Lower lobe of right lung (tissue), 2 donors: Measurements from ENCODE around the gene NUTM1. TPM values are rescaled to one million over a fixed set of nuclear protein-coding genes. Genes with fewer than 3 reads are reported as not detected.
"Not testable (repeated sequence)": the region's sequence is repeated elsewhere in the genome, so short reads cannot be mapped to it uniquely, and the experiment has no call there.

Experiments
- ATAC-seq, 2 donors: fragments of 200-7000 bp; cut with Tn5 transposase; one replicate each; pipeline ENCODE4 v1.9.1; 2020 to 2022; ENCODE audit warnings: mild to moderate bottlenecking in 2 of 2, moderate library complexity in 2 of 2
- DNase-seq: peaks from one replicate; pipeline ENCODE4 v3.0.0-alpha.2; 2020
- H3K27ac ChIP-seq: fragments of 200-600 bp; one replicate; pipeline ENCODE4 v1.8.0; 2022
- H3K27me3 ChIP-seq: fragments of 200-600 bp; one replicate; pipeline ENCODE4 v1.8.0; 2022; ENCODE audit warnings: low read depth
- H3K36me3 ChIP-seq: fragments of 200-600 bp; one replicate; pipeline ENCODE4 v1.8.0; 2022; ENCODE audit warnings: mild to moderate bottlenecking
- H3K4me1 ChIP-seq: fragments of 200-600 bp; one replicate; pipeline ENCODE4 v1.8.0; 2022
- H3K4me3 ChIP-seq: fragments of 200-600 bp; one replicate; pipeline ENCODE4 v1.8.0; 2022; ENCODE audit warnings: mild to moderate bottlenecking
- H3K9me3 ChIP-seq: fragments of 200-600 bp; one replicate; pipeline ENCODE4 v1.8.0; 2022
- CTCF ChIP-seq: fragments of 200-600 bp; IDR thresholded peaks from one replicate; pipeline ENCODE4 v1.8.0; 2022; ENCODE audit warnings: antibody characterized with exemption, mild to moderate bottlenecking
- intact Hi-C: fragments of 100-400 bp; cut with DNase I; formaldehyde crosslinking; loops from one replicate; pipeline ENCODE4 v1.11.0; 2022
- total RNA-seq: library from RNA; stranded (reverse); fragmentation: NEBNext Ultra II Directional; extraction: Animal tissue kit (Norgen Biotek cat#: 25700); gene quantifications from one replicate; pipeline ENCODE4 v1.2.1, GENCODE V29; 2021
- donor health status: DM: no; HTN: yes; CAD: no; lungs with severe emphysema.

Gene NUTM1
- total RNA-seq, 1 donor from 2014 or later: not detected

- intact Hi-C loops: no loop called here
- peaks cover 57% of the 10 kb centered on the region for H3K4me1 ChIP-seq
Observed at GRCh38 chr15:34337557-34338306, 5.4 kb upstream of the NUTM1 start, which contains the start of gene SLC12A6. TSS of gene SLC12A6 (minus strand) at chr15:34337781. CDS start at chr15:34336680, 1,101 bp downstream.

GRCh38 chr15:34338347-34338746 is 4.8 kb upstream of the NUTM1 start:
- Histone ChIP-seq H3K27me3 (no peaks in the 10 kb centered on the region), H3K9me3 (no peaks in the 10 kb centered on the region), H3K4me1 (peaks cover 57% of the 10 kb centered on the region), H3K36me3 (peaks cover 29% of the 10 kb centered on the region), H3K27ac (peak overlapping the region; percentile 92), H3K4me3 (peak overlapping the region; percentile 67)
- ATAC-seq: no peak
- DNase-seq: no peak
- TF ChIP-seq CTCF: no peak
- intact Hi-C loops: no loop called here

More at GRCh38 chr15:34337557-34338306, 5.4 kb upstream of the NUTM1 start, which contains the start of gene SLC12A6:
- no peaks in the 10 kb centered on the region for H3K27me3 ChIP-seq
- ATAC-seq: peak; percentile 98
- no peak for TF ChIP-seq CTCF
- H3K27ac ChIP-seq: peak within 1 kb of the TSS; percentile 92
- peak within 1 kb of the TSS; percentile 67 for H3K4me3 ChIP-seq
- H3K36me3 ChIP-seq: peaks cover 29% of the 10 kb centered on the region
- DNase-seq: peak; percentile 95
- H3K9me3 ChIP-seq: no peaks in the 10 kb centered on the region

- H3K4me3 ChIP-seq: no peak overlapping the region
- H3K36me3 ChIP-seq: peaks cover 29% of the 10 kb centered on the region
- H3K4me1 ChIP-seq: peaks cover 54% of the 10 kb centered on the region
- ATAC-seq: no peak
- intact Hi-C loops: no loop called here
- H3K9me3 ChIP-seq: no peaks in the 10 kb centered on the region
- no peak for TF ChIP-seq CTCF
- DNase-seq: no peak
- H3K27ac ChIP-seq: no peak overlapping the region
- H3K27me3 ChIP-seq: no peaks in the 10 kb centered on the region
Observed at GRCh38 chr15:34339946-34340345, 3.2 kb upstream of the NUTM1 start.

- Histone ChIP-seq H3K4me3 (peak overlapping the region; percentile 89), H3K27ac (peak overlapping the region; percentile 94), H3K9me3 (no peaks in the 10 kb centered on the region), H3K4me1 (peaks cover 38% of the 10 kb centered on the region), H3K36me3 (peaks cover 29% of the 10 kb centered on the region), H3K27me3 (no peaks in the 10 kb centered on the region)
- DNase-seq (no peak), ATAC-seq (no peak)
- intact Hi-C loops: no loop called here
- TF ChIP-seq CTCF: no peak
Observed at GRCh38 chr15:34341381-34342212, 1.5 kb upstream of the NUTM1 start.

GRCh38 chr15:34342213-34342736 is 840 bp upstream of the NUTM1 start:
- H3K27me3 ChIP-seq, ATAC-seq, H3K9me3 ChIP-seq, intact Hi-C loops, DNase-seq: not testable (repeated sequence)
- Histone ChIP-seq H3K36me3 (peaks cover 29% of the 10 kb centered on the region), H3K27ac (peak overlapping the region; percentile 94), H3K4me3 (peak overlapping the region; percentile 89), H3K4me1 (peaks cover 32% of the 10 kb centered on the region)
